GM12801 (cell line): ENCODE data around the gene LPCAT1.

Experiments used
- TF ChIP-seq, protein P1 (sequence below): IDR thresholded peaks from one replicate; pipeline ENCODE4 v1.5.1; 2011; ENCODE audit warnings: control low read depth; ENCODE audit not compliant: insufficient read length; ENCODE audit errors: extremely low read depth

Gene LPCAT1

DNA sequence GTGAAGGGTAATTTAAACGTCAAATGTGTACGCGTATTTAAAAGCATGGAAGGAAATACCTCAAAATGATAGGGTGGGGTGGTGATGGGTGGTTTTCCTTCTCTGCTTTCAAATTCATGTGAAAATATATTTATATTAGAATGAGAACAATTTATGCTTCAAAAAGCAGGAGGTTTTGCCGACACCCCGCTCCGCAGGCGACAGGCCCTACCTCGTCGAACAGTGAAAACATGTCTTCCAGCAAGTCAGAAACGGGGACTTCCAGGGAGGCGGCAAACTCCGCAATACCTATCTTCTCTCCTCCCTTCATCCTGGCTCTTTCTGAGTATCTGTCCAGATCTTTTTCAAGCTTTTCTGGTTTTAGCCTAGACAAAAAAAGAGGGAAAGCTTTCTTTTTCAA, 50.0 kb downstream of the LPCAT1 start:
- TF ChIP-seq, protein P1, sequence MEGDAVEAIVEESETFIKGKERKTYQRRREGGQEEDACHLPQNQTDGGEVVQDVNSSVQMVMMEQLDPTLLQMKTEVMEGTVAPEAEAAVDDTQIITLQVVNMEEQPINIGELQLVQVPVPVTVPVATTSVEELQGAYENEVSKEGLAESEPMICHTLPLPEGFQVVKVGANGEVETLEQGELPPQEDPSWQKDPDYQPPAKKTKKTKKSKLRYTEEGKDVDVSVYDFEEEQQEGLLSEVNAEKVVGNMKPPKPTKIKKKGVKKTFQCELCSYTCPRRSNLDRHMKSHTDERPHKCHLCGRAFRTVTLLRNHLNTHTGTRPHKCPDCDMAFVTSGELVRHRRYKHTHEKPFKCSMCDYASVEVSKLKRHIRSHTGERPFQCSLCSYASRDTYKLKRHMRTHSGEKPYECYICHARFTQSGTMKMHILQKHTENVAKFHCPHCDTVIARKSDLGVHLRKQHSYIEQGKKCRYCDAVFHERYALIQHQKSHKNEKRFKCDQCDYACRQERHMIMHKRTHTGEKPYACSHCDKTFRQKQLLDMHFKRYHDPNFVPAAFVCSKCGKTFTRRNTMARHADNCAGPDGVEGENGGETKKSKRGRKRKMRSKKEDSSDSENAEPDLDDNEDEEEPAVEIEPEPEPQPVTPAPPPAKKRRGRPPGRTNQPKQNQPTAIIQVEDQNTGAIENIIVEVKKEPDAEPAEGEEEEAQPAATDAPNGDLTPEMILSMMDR, result no peak

- TF ChIP-seq, protein P1, result no peak
These were observed 50.7 kb downstream of the LPCAT1 start for GRCh38 chr5:1472964-1473628.

GRCh38 chr5:1471997-1472963, 51.5 kb downstream of the LPCAT1 start:
- TF ChIP-seq, protein P1, result no peak

DNA sequence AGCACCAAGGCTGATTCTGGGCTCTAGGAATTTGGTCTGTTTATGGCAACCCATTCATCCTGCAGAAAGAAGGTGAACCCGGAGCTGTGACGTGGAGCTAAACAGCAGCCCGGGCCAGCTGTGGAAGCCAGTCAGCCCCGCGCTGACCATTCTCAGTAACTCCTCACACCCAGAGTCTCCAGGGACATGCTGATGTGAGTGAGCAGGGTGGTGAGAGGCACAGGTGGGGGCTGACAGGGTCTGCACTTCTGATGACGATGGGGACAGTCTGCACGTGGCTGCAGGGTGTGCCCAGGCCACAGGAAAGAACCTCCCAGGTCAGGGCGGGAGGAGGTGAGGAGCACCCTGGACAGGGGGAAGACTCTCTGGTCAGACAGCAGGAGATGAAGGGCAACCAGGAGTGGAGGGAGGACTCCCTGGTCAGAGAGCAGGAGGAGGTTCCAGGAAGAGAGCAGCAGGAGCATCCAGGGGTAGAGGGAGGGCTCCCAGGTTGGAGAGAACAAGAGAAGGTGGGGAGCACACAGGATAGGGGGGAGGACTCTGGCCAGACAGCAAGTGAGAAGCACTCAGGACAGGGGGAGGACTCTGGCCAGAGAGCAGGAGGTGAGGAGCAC, 52.4 kb downstream of the LPCAT1 start:
- TF ChIP-seq, protein P1, result no peak

- TF ChIP-seq, protein P1, result no peak
These were observed 53.0 kb downstream of the LPCAT1 start for GRCh38 chr5:1470762-1471211.

DNA sequence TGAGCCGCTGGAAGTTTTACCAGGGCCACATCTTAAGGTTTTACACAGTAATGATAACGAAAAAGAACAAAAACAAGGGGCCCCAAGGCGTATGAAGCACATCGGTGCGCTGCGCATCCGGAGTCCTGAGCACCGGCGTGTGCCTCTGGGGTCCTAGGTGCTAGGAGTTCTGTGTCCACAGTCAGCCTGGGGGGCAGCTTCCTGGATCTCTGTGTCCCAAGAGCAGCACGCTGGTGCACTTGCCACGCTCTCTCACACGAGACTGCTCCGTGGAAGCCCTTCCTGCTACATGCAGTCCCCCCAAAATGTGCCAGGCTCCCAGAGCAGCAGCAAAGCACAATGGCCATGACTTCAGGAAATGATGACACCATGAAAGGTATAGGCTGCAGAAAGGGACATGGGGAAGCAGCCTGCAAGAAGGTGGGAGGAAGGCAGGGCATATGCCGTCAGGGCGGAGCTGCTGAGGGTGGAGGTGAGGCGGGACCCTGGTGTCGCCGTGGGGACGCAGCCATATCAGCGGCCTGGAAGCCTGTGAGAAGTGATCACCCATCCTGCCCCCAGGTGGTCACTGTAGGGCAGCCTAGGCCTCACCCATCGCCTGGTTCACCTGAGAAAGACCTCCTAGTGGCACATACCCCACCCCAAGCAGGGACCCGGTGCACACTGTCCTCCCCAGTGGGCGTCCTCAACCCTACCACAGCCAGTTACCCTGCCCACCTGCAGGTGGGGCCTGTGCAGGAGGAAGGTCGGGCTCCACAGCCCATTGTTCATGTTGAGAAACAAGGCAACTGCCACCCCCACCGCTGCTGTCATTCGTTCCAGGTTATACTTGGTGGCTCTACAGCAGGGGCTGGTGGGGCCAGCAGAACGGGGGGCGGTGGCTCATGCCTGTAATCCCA, 54.9 kb downstream of the LPCAT1 start:
- TF ChIP-seq, protein P1, result no peak
